Activated CD4-positive, alpha-beta T cell treated with anti-CD3 and anti-CD28 coated beads, Interleukin-2, amount 50 U/mL, for 4 hours (primary cell): ENCODE data around the gene PCNX1.
"Not testable (repeated sequence)": the region's sequence is repeated elsewhere in the genome, so short reads cannot be mapped to it uniquely, and the experiment has no call there.

Source experiments
- DNase-seq, 2 experiments: peaks; one replicate each; pipeline ENCODE4 v3.0.0-alpha.2; 2020

Gene PCNX1

GRCh38 chr14:71094722-71095121 lies 187.5 kb downstream of the PCNX1 start:
- no peak for DNase-seq

DNA sequence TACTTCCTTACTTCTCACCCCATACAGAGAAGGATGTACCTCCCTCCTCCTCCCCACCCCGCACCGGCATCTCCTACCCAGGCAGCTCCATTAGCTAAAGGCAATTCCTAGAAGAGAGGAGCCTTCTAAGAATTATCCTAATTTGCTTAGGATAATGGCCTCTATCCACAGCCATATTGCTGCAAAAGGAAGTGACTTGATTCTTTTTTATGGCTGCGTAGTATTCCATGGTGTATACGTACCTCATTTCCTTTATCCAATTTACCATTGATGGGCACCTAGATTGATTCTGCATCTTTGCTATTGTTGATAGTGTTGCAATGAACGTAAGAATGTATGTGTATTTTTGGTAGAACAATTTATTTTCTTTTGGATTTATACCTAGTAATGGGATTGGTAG lies 189.7 kb downstream of the PCNX1 start:
- DNase-seq = no peak

DNA sequence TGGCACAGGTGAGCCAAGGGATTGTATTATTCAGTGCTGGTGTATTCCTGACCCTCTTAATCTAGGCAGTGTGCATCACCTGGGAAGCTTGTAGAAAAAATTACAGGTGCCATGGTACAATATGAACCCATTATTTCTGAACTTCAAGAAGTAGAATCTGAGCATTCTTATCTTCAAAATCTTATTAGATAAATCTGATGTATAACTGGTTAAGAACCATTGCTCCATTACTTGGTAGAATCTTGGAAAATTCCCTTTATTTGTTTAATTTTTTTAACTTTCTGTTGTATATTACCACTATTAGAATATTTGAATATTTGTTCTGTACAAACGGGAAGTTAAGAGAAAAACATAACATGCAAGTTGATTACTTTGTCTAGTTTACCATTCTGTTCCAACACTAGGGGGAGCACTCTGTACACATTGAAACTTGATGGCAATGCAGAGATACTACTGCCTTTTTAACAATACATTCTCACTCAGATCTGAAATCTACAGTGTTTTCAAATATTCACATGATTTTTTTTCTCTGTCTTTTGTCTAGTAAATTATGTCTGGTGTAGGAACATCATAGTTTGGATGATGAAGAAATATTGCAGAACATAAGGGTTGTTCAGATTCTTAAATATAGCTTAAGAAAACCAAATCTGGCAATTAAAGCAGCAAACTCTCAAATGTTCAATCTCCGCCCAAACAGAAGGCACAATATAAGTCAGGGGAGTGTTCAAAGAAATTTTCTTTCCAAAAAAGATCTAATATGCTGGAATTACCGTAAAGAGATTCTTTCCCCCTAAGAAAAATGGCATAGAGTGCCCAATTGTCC lies 196.6 kb downstream of the PCNX1 start:
- DNase-seq = no peak

DNA sequence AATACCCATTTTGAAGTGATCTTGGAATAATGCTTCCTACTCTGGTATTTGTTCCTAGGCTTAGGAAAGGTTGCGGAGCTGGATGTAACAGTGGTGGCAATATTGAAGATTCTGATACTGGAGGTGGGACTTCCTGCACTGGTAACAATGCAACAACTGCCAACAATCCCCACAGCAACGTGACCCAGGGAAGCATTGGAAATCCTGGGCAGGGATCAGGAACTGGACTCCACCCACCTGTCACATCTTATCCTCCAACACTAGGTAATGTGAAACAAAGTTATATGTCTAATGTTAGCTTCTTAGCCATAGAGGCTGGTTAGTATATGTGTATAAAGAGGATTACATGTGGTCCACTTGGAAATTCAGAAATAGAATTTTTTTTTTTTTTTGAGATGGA lies 197.9 kb downstream of the PCNX1 start:
- no peak for DNase-seq

- DNase-seq = no peak
Observed at GRCh38 chr14:71107921-71108320, 200.7 kb downstream of the PCNX1 start.

GRCh38 chr14:71108398-71109119 lies 201.3 kb downstream of the PCNX1 start:
- no peak for DNase-seq

DNA sequence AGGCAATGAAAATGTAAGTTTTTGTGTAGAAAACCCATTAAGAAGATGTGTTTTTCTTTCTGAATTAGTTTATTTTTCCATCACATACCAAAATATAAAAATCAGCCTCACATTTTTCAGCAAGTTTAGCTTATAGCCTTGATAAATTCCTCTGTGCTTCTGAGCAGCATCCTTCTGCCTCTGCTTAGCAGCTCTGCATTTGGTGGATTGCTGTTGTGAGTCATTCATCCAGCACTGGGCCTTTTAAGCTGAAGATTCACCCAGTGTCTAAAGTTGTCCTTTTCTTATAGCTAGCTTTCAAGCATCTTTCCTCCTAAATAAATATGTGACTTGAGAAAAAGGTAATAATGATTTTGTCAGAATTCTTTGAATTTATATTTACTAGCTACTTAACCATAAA lies 206.1 kb downstream of the PCNX1 start:
- DNase-seq = no peak

GRCh38 chr14:71114565-71114964 lies 207.3 kb downstream of the PCNX1 start:
- DNase-seq = no peak

- no peak for DNase-seq
Observed at GRCh38 chr14:71115306-71115705, 208.0 kb downstream of the PCNX1 start.

GRCh38 chr14:71115821-71116567 lies 208.7 kb downstream of the PCNX1 start:
- no peak for DNase-seq

- no peak for DNase-seq
Observed at GRCh38 chr14:71116568-71117122, 209.4 kb downstream of the PCNX1 start.

- DNase-seq = no peak
Observed at GRCh38 chr14:71117839-71118743, 210.8 kb downstream of the PCNX1 start.

GRCh38 chr14:71119075-71119474 lies 211.8 kb downstream of the PCNX1 start:
- DNase-seq = no peak

DNA sequence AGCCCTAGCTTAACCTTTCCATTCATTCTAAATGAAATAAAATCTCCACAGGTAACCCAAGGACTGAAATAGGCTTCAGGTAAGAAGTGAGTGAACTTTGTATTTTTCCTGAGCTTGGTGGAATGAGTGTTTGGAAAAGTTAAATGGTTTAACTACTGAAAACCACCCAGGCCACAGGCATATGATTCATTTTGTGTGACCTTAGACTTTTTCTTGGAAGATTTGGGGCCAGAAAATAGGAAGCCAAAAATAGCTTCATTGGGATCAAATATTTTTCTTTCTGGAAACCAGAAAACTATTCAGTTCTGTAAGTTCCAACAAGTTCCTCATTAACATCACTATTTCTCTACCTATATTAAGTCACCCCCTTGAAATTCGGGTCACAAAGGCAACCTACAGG lies 212.6 kb downstream of the PCNX1 start:
- no peak for DNase-seq

GRCh38 chr14:71121001-71121400 lies 213.7 kb downstream of the PCNX1 start:
- DNase-seq = no peak

DNA sequence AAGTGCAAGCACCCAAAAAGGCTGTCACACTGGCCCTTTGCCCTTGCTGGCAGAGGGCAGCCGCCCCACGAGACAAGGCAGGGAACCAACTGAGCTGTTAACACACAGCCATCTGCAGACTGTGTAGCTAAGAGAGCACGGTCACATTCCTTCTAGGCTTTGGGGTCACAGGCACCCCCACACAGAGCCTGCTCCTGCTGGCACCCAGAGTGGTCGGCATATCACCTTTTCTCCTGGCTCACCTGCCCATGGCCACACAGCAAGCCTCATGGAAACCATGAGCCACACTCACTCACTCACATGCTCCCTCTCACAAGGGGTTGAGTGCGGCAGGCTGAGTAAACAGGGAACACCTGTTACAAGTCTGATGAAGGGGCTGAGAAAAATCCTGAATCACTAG lies 214.5 kb downstream of the PCNX1 start:
- no peak for DNase-seq

GRCh38 chr14:71122866-71123565 lies 215.8 kb downstream of the PCNX1 start:
- no peak for DNase-seq

DNA sequence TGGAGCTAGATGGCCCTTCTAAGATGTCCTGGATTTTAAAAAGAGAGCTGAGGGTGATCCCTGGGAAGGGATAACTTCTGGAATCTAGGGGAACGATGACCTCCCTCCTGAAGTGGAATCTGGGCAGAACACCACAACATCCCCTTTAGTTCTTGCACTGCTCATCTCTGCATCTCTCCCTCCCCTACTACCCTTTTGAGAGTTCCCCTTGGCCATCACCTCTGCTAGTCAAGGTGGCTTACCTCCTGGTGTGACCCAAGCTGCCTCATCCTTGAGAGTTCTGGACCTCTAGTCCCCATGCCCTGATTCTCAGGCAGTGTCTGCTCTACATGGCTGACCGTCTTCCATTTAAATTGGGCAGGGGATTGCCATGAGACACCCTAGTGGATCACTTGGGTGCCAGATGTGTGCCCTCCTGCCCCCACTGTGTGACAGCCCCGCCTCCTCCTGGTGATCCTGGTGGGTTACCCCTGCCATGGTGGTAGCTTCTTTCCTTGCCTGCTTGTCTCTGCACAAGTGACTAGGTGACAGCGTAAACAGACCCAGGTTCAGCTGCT lies 216.4 kb downstream of the PCNX1 start:
- DNase-seq = no peak

DNA sequence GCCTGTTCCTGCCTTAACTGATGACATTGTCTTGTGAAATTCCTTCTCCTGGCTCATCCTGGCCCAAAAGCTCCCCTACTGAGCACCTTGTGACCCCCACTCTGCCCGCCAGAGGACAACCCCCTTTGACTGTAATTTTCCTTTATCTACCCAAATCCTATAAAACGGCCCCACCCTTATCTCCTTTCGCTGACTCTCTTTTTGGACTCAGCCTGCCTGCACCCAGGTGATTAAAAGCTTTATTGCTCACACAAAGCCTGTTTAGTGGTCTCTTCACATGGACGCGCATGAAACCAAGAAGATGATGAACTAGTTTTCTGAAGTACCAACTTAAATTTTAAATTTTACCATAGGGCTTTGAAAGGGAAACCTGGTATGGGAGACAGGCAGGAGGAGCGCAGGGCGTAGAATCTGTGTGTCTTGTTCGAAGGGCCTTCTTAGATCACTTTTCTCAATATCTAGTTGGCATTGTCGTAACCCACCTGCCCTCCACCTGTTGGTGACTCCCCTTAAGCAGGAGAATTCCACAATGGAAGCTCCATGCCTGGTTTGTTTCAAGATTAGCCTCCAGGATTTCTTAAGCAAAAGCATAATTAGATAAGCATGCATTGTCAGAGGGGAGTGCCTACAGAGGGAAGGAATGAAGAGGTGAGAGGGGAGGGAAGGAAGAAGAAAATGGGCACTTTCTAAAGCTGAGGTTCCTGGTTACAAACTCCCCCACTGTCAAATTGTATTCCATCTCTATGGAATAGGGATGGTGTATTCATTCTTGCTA lies 222.6 kb downstream of the PCNX1 start:
- DNase-seq = not testable (repeated sequence)

DNA sequence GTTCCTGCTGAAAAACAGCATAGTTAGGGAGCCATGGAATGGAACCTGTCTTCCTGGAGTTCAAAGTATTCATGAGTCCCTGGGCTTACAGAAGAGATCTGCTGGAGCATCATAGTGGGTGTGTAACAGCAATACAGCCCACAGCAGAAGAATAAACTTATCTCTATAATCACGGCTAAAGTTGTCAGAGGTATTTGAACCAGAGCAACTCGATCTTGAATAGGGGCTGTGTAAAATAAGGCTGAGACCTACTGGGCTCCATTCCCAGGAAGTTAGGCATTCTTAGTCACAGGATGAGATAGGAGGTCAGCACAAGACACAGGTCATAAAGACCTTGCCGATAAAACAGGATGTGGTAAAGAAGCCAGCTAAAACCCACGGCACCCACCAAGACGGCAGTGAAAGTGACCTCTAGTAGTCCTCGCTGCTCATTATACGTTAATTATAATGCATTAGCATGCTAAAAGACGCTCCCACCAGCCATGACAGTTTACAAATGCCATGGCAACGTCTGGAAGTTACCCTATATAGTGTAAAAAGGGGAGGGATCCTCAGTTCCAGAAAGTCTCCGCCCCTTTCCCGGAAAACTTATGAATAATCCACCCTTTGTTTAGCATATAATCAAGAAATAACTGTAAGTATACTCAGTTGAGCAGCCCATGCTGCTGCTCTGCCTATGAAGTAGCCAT lies 223.4 kb downstream of the PCNX1 start:
- DNase-seq = no peak
